HG02852 (cell line): ENCODE data around the gene CASK.
A peak's percentile ranks its signal among the peaks of the same experiment; 100 is the strongest.
"Not testable (repeated sequence)": the region's sequence is repeated elsewhere in the genome, so short reads cannot be mapped to it uniquely, and the experiment has no call there.

Experiments
- ATAC-seq: cut with Tn5 transposase; IDR thresholded peaks from one replicate; pipeline ENCODE4 v1.9.1; 2021; ENCODE audit warnings: mild to moderate bottlenecking, moderate library complexity; ENCODE audit not compliant: unreplicated experiment

Gene CASK

DNA sequence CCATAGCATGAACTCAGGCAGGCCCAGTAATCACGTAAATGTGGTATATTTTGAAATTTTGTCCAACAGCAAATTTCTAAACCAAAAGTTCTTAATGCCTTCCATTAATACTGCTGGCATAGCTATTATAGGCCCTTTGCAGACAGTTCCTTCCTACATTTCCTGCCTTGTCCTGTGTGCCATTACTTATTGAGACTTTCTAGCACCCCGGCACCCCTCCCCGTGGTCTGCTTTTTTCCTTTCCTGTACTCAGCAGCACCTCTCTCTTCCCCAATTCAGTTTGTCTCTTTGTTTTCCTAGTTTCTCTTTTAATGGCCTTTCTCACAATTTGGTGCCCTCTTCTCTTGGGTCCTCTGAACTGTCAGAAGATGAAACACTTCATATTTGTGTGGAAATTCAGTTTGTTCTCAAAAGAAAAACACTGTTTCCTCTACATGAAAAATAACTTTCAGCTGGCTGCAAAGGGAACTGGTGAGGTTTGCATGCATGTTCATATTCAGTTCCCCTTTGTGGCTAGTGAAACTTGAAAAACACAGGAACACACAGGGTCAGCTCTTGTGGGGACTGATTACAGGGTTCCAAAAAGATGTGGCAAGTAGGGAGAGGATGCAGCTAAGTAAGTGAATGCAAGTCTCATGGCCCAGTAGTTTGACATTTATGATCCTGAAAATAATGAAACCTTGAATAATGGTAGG is 217.5 kb downstream of the CASK start:
- peak; percentile 93 for ATAC-seq

DNA sequence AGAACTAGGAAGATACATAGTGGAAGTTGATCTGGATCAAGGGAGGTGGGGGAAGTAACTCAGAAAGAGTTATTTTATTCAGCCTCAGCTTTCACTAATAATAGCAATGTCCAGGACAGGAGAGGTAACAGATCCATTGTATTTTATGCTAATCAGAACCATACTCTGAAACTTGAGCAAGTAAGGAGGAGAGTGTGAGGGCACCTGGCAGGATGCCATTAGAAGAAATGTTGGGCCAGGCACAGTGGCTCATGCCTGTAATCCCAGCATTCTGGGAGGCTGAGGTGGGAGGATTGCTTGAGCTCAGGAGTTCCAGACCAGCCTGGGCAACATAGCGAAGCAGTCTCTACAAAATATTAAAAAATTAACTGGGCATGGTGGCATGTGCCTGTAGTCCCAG is 218.3 kb downstream of the CASK start:
- ATAC-seq, result no peak

DNA sequence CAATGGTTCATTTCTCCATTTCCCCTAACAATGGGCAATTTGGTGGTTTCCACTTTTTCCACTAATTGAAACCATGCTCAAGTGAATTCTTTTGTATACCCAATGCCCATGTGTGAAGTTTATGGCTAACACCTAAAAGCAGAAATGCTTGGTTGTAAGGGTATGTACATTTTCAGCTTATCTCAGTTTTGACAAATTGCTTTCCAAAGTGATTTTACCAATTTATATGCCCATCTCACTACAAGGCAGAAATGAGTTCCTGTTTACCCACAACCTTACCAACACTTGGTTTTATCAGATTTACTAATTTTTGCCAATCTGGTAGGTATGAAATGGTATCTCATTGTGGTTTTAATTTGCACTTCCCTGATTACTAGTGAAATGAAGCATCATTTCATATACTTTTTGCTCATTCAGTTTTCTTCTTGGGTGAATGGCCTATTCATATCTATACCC is 219.8 kb downstream of the CASK start:
- no peak for ATAC-seq

- no peak for ATAC-seq
These were observed 227.9 kb downstream of the CASK start for GRCh38 chrX:41695426-41695825.

DNA sequence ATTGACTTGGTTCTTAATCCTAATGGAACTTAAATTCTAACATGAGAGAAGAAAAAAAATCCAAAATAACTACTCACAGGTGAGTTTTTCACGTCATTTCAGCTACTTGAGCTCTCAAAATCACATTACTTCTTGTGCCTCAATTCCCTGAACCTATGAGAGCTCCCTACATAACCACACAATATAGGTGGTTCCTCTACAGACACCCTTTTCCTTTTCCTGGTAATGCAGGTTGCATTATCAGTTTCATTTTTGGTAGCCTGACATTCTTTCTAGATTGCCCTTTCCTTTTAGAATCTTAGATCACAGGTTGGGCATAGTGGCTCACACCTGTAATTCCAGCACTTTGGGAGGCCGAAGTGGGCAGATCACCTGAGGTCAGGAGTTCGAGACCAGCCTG is 230.3 kb downstream of the CASK start:
- no peak for ATAC-seq

GRCh38 chrX:41692162-41692749 is 231.1 kb downstream of the CASK start:
- ATAC-seq, result no peak

- ATAC-seq, result no peak
These were observed 233.6 kb downstream of the CASK start for GRCh38 chrX:41689711-41690110.

DNA sequence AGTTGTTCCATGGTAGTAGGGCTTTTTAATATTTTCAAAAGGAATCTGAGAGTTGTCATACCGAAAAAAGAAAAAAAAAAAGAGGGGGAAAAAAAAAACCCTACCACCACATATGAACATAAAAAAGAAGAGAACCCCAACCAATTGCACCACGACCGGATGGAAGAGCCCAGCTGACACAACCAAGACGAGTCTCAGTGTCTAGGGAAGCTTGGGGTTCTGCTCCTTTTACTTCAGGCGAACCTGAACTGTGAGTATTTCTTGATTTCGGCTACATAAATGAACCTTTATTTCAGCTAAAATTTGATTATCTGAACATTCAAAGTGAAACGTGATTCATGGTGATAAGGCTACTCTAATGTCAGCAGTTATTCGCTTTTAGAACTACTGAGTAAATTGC is 234.5 kb downstream of the CASK start, which contains the start of gene GPR34:
TSS of gene GPR34 (plus strand) at position 139 of the 400 bp plus-strand sequence. CDS start 6,661 bp downstream, outside the sequence.
- ATAC-seq, result no peak

- ATAC-seq, result no peak
These were observed 235.2 kb downstream of the CASK start for GRCh38 chrX:41688156-41688555.

- ATAC-seq, result peak; percentile 47
These were observed 236.6 kb downstream of the CASK start for GRCh38 chrX:41686788-41687187.

GRCh38 chrX:41684940-41685339 is 238.4 kb downstream of the CASK start:
- ATAC-seq, result no peak

GRCh38 chrX:41684138-41684537 is 239.2 kb downstream of the CASK start:
- no peak for ATAC-seq

GRCh38 chrX:41677183-41678060 is 245.9 kb downstream of the CASK start:
- ATAC-seq, result no peak

GRCh38 chrX:41676361-41676760 is 247.0 kb downstream of the CASK start:
- ATAC-seq, result not testable (repeated sequence)

- no peak for ATAC-seq
These were observed 250.7 kb downstream of the CASK start for GRCh38 chrX:41672643-41673042.

DNA sequence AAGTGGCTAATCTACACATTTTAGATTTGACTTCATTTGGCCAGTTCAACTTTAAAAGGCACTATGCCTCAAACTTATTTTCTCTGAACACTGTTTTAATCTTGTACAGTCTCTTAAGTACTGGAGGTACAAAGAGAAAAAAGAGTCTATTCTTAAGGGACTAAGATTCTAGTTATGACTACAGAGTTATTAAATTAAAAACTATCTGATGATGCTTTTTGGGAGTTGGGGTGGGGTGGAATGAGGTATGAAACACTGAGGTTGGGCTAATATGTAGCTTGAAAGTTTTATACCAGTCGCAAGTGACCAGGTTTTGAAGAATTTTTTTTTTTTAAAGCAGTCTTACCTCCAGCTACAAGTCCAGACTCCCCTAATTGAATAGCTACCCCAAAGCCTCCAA is 252.3 kb downstream of the CASK start:
- ATAC-seq, result no peak

DNA sequence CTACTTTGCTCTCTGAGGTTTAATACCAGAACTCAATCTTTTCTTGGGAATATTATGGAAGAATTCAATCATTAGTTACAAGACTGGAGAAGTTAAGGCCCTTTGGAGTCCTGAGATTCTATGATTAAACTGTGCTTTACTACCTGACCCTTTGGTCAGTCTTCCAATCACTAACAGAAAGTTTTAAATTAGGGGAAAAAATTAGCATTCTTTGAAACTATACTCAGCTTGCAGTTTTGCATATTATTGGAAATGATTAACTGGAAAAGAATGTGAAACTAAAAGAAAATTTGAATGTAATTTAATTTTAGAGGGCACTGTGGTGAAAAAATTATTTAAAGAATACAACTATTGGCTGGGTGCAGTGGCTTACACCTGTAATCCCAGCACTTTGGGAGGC is 253.2 kb downstream of the CASK start:
- ATAC-seq, result no peak

- ATAC-seq, result no peak
These were observed 255.7 kb downstream of the CASK start for GRCh38 chrX:41667631-41668030.

GRCh38 chrX:41666251-41666650 is 257.1 kb downstream of the CASK start:
- ATAC-seq, result no peak

DNA sequence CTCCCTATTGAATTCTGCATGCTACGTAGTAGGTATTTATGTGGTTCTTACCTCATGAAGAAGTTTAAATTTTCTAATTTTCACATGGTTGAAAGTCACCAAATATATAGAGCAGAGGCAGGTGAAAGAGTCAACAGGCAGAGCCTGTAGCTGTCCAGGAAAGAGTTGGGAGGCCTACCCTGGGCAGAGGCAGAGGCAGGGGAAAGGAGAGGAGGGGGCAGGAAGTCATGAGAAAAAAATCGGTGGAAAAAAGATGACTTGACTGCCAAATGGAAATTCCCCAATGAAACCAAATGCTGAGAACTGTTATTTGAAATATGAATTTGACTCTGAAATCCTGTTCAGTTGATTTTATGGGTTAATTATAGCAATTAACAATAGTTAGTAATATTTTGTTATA is 257.7 kb downstream of the CASK start:
- no peak for ATAC-seq

- ATAC-seq, result no peak
These were observed 258.4 kb downstream of the CASK start for GRCh38 chrX:41664908-41665307.
